GM12878 (cell line): ENCODE measurements around the gene POLR1F. TPM values are rescaled to one million over a fixed set of nuclear protein-coding genes. Genes with fewer than 3 reads are reported as not detected.

Experiments used
- ATAC-seq: fragments of 200-7000 bp; cut with Tn5 transposase; 3 replicates; pipeline ENCODE4 v1.9.1; 2020; ENCODE audit warnings: mild to moderate bottlenecking, moderate library complexity
- BruUV-seq: library from RNA; stranded (reverse); fragments of 400-500 nt; replicated peaks from 2 replicates; lab custom pipeline; 2021; lab: Mats Ljungman, UMichigan
- CTCF ChIA-PET: fragments of 300-600 bp; sonication (Branson Sonifier 250); formaldehyde crosslinking; extraction: SDS; loops from one replicate; lab custom pipeline; 2021; ENCODE audit warnings: inconsistent platforms; lab: Yijun Ruan, JAX
- POLR2A ChIA-PET: fragments of 350-600 bp; formaldehyde crosslinking; extraction: SDS; loops from one replicate; lab custom pipeline; 2021; ENCODE audit warnings: inconsistent platforms; lab: Charles Lee
- RAD21 ChIA-PET: fragments of 300-600 bp; sonication (Branson Sonifier 250); formaldehyde crosslinking; loops from one replicate; lab custom pipeline; 2023; ENCODE audit warnings: antibody characterized with exemption; ENCODE audit not compliant: unreplicated experiment; lab: Charles Lee
- SMC1A ChIA-PET: fragments of 300-600 bp; sonication (Branson Sonifier 250); formaldehyde crosslinking; loops from one replicate; lab custom pipeline; 2023; ENCODE audit not compliant: unreplicated experiment, uncharacterized antibody; lab: Charles Lee
- DNase-seq: peaks from one replicate; pipeline ENCODE4 v3.0.0-alpha.2; 2011; ENCODE audit warnings: low read depth, low spot score
- FAIRE-seq: peaks from 3 replicates; lab custom pipeline; 2011; peaks lifted over from hg19 to GRCh38; lab: Jason Lieb, UNC
- H2AFZ ChIP-seq: 2 replicates; pipeline ENCODE4 v1.6.0; 2011; ENCODE audit warnings: low read depth, low read length, control low read depth; ENCODE audit not compliant: control insufficient read depth
- H3K27ac ChIP-seq: 2 replicates; pipeline ENCODE4 v1.5.1; 2011; ENCODE audit warnings: control low read depth; ENCODE audit not compliant: control insufficient read depth, insufficient read depth
- H3K27me3 ChIP-seq, 2 experiments: replicated peaks in 1 of 2; 2 replicates each; pipeline versions ENCODE4 v1.6.0 to v1.6.1; 2011; ENCODE audit warnings: low read length in 1 of 2; ENCODE audit not compliant: control insufficient read depth in 2 of 2, insufficient read depth in 2 of 2
- H3K36me3 ChIP-seq, 2 experiments: 2 replicates each; pipeline ENCODE4 v1.5.1; 2011; ENCODE audit warnings: low read length in 1 of 2; ENCODE audit not compliant: control insufficient read depth in 2 of 2, insufficient read depth in 2 of 2
- H3K4me1 ChIP-seq: 2 replicates; pipeline ENCODE4 v1.6.1; 2011; ENCODE audit warnings: mild to moderate bottlenecking, low read length, moderate library complexity, mixed read lengths; ENCODE audit not compliant: control insufficient read depth, insufficient read depth
- H3K4me2 ChIP-seq: 2 replicates; pipeline ENCODE4 v1.6.0; 2011; ENCODE audit warnings: control low read depth; ENCODE audit not compliant: control insufficient read depth, insufficient read depth
- H3K4me3 ChIP-seq: fragments of 200-600 bp; sonication (generic); 2 replicates; pipeline ENCODE4 v1.5.1; 2016
- H3K79me2 ChIP-seq: 2 replicates; pipeline ENCODE4 v1.6.0; 2011; ENCODE audit warnings: low read length; ENCODE audit not compliant: control insufficient read depth, insufficient read depth
- H3K9ac ChIP-seq: 2 replicates; pipeline ENCODE4 v1.8.0; 2011; ENCODE audit warnings: low read length, control low read depth, mixed read lengths; ENCODE audit not compliant: control insufficient read depth, insufficient read depth
- H3K9me3 ChIP-seq: replicated peaks from 3 replicates; pipeline ENCODE4 v1.5.1; 2011; ENCODE audit warnings: mild to moderate bottlenecking, low read length; ENCODE audit not compliant: control insufficient read depth, insufficient read depth
- H4K20me1 ChIP-seq: 2 replicates; pipeline ENCODE4 v1.6.0; 2011; ENCODE audit not compliant: control insufficient read depth, insufficient read depth
- FOS ChIP-seq: IDR thresholded peaks from 3 replicates; pipeline ENCODE4 v1.6.1; 2011; ENCODE audit warnings: borderline replicate concordance; ENCODE audit not compliant: insufficient read length; ENCODE audit errors: extremely low read depth
- IRF5 ChIP-seq: fragments of 450-650 bp; IDR thresholded peaks from 2 replicates; pipeline ENCODE4 v1.6.1; 2017; ENCODE audit warnings: borderline replicate concordance
- LARP7 ChIP-seq: fragments of 450-650 bp; IDR thresholded peaks from 2 replicates; pipeline ENCODE4 v1.6.1; 2017; ENCODE audit warnings: mild to moderate bottlenecking
- MYB ChIP-seq: fragments of 150-350 bp; IDR thresholded peaks from 2 replicates; pipeline ENCODE4 v1.6.1; 2014; ENCODE audit warnings: mild to moderate bottlenecking, low read depth, low read length, borderline replicate concordance
- RB1 ChIP-seq: fragments of 450-650 bp; formaldehyde crosslinking; IDR thresholded peaks from 2 replicates; pipeline ENCODE4 v1.6.1; 2017; ENCODE audit warnings: mild to moderate bottlenecking, borderline replicate concordance
- SIN3A ChIP-seq: IDR thresholded peaks from 2 replicates; pipeline ENCODE4 v1.6.1; 2012; ENCODE audit warnings: low read depth, low read length, improper control_type of control experiment
- TARDBP ChIP-seq: IDR thresholded peaks from 2 replicates; pipeline ENCODE4 v1.6.1; 2016; ENCODE audit warnings: borderline replicate concordance
- ZBED1 ChIP-seq: IDR thresholded peaks from 2 replicates; pipeline ENCODE4 v1.6.1; 2016; ENCODE audit warnings: borderline replicate concordance
- WGBS: methylation state at CpG from one replicate; pipeline ENCODE4 v1.1.6; 2016; ENCODE audit warnings: low lambda C conversion rate; ENCODE audit not compliant: insufficient replicate concordance, insufficient coverage; ENCODE audit errors: missing lambda C conversion rate; 5-methylcytosine and 5-hydroxymethylcytosine counted together
- in situ Hi-C: fragments of 300-500 bp; cut with MboI; formaldehyde crosslinking; loops from 9 replicates; pipeline ENCODE4 v1.14.3; 2018; ENCODE audit warnings: mixed read lengths
- intact Hi-C: fragments of 100-400 bp; cut with micrococcal nuclease; formaldehyde crosslinking; loops from one replicate; pipeline ENCODE4 v1.14.2; 2022; ENCODE audit not compliant: unreplicated experiment
- polyA plus RNA-seq, 11 experiments: library from polyadenylated mRNA; depleted of rRNA in 4 of 11; unstranded in 6 of 11; stranded (reverse) in 5 of 11; fragments of >200 nt; fragmentation: Nextera tagmentation in 4 of 11; fragmentation: Illumina TruSeq in 1 of 11; extraction: Ambion mirVana in 4 of 11; extraction: Trizol in 1 of 11; gene quantifications; 1 replicate in 1 of 11; 2 replicates in 10 of 11; pipeline versions ENCODE4 v1.2.1 to v1.2.3, GENCODE V29; 2011 to 2016; ENCODE audit warnings: inconsistent platforms in 2 of 11, missing spikeins in 2 of 11, low read depth in 1 of 11
- total RNA-seq, 4 experiments: library from RNA; depleted of rRNA in 3 of 4; stranded (reverse); fragments of >200 nt in 3 of 4; fragmentation: Illumina TruSeq in 1 of 4; extraction: Trizol in 1 of 4; gene quantifications; 2 replicates each; pipeline versions ENCODE4 v1.2.1 to v1.2.3, GENCODE V29; 2013 to 2021
- TF ChIP-seq, protein P1 (sequence below): fragments of 150-350 bp; IDR thresholded peaks from 2 replicates; pipeline ENCODE4 v1.6.1; 2016; ENCODE audit warnings: low read depth, low read length

POLR1F gene
- total and polyA plus RNA-seq, 10 of the 15 experiments (the other 5 are each of a cell fraction or from before 2014, with no cell fraction given), result 16.9 to 129 (median 29.7) TPM

GRCh38 chr7:19744075-19744474 is 35.2 kb upstream of the POLR1F start:
- TF ChIP-seq, protein P1, sequence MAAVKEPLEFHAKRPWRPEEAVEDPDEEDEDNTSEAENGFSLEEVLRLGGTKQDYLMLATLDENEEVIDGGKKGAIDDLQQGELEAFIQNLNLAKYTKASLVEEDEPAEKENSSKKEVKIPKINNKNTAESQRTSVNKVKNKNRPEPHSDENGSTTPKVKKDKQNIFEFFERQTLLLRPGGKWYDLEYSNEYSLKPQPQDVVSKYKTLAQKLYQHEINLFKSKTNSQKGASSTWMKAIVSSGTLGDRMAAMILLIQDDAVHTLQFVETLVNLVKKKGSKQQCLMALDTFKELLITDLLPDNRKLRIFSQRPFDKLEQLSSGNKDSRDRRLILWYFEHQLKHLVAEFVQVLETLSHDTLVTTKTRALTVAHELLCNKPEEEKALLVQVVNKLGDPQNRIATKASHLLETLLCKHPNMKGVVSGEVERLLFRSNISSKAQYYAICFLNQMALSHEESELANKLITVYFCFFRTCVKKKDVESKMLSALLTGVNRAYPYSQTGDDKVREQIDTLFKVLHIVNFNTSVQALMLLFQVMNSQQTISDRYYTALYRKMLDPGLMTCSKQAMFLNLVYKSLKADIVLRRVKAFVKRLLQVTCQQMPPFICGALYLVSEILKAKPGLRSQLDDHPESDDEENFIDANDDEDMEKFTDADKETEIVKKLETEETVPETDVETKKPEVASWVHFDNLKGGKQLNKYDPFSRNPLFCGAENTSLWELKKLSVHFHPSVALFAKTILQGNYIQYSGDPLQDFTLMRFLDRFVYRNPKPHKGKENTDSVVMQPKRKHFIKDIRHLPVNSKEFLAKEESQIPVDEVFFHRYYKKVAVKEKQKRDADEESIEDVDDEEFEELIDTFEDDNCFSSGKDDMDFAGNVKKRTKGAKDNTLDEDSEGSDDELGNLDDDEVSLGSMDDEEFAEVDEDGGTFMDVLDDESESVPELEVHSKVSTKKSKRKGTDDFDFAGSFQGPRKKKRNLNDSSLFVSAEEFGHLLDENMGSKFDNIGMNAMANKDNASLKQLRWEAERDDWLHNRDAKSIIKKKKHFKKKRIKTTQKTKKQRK, result no peak
- TF ChIP-seq RB1 (no peak), ZBED1 (no peak), IRF5 (no peak), SIN3A (no peak), FOS (no peak), TARDBP (no peak), MYB (no peak), LARP7 (no peak)
- H4K20me1 ChIP-seq, result no peaks in the 10 kb centered on the region
- no peaks in the 10 kb centered on the region for H3K4me1 ChIP-seq
- no peak for DNase-seq
- WGBS, result 0% methylated on average over 1 of the region's 1 CpG
- no peaks in the 10 kb centered on the region for H3K27me3 ChIP-seq
- H3K9me3 ChIP-seq, result no peaks in the 10 kb centered on the region
- no peak for ATAC-seq
- H3K4me2 ChIP-seq, result no peak overlapping the region
- H2AFZ ChIP-seq, result no peak overlapping the region
- H3K27ac ChIP-seq, result no peak overlapping the region
- FAIRE-seq, result no peak
- ChIA-PET POLR2A (no interaction called here), SMC1A (interaction anchor here (0.6 to 2.3 kb wide), 2 partner anchors 12 to 854 kb away, joined by 3 to 10 read pairs; no protein-coding TSS in a partner anchor), RAD21 (interaction anchor here (4.2 kb wide), 1 partner anchor 31 kb away, joined by 15 read pairs; no protein-coding TSS in a partner anchor), CTCF (interaction anchor here (0.8 to 1.9 kb wide), 5 partner anchors 8 to 854 kb away, joined by 3 to 9 read pairs (median 6); no protein-coding TSS in a partner anchor)
- in situ Hi-C loops, result loop anchor here (10.0 kb wide), 1 partner anchor 1501 kb away; no protein-coding TSS in a partner anchor
- no peak overlapping the region for H3K9ac ChIP-seq
- no TSS peak for BruUV-seq
- no peak overlapping the region for H3K4me3 ChIP-seq
- H3K36me3 ChIP-seq, result no peaks in the 10 kb centered on the region
- intact Hi-C loops, result loop anchor here (10.0 kb wide), 2 partner anchors 701 to 1511 kb away; no protein-coding TSS in a partner anchor
- H3K79me2 ChIP-seq, result no peaks in the 10 kb centered on the region
